HG03280 (cell line): ENCODE measurements around the gene SUMO1.
"Not testable (repeated sequence)": the region's sequence is repeated elsewhere in the genome, so short reads cannot be mapped to it uniquely, and the experiment has no call there.

Source experiments
- ATAC-seq: cut with Tn5 transposase; IDR thresholded peaks from one replicate; pipeline ENCODE4 v1.9.1; 2021; ENCODE audit warnings: mild to moderate bottlenecking, moderate library complexity; ENCODE audit not compliant: unreplicated experiment

The SUMO1 gene

DNA sequence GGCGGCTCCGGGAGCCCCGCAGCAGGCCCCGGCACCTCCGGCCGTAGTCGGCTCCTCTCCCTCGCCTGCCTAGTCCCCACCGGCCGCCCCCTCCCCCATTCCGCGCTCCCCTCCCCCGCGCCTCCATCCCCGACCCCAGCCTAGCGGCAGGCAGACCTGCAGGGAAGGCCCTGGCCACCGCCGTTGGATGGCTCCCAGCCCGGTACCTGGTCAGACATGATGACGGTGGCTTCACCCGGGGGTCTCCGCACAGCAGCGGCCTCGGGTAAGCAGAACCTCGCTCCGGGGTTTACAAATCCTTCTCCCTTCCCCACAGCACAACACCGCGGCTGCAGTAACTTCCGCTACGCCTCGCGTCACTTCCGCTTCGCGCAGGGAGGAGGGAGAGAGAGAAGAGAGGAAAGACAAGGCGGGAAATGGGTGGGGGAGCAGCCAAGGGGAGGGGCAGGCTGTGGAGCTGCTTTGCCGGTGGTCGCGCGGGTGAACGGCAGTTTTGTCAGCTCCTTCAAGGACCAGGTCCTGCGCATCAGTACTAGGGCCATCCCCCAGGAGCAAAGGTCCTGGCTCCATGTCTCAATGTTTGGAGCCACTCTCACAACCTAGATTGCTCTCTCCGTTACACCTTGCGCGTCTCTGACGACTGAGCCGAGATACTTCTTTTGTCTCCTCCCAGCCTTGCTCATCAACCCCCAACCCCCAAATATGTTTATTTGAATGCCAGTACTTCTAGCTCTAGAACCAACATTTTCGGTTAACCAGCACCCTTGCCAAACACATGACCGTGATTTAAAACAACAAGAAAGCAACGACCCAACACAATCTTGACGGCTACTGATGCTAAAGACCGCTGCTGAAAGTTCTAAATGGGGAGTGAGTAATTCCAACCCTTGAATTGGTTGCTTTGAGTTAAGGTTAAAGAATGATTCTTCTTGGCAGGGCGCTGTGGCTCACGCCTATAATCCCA, at the start of gene SUMO1:
TSS of gene SUMO1 (minus strand) at position 364 of the 964 bp plus-strand sequence. CDS start at position 218, 146 bp downstream.
- ATAC-seq, result peak; percentile 95

DNA sequence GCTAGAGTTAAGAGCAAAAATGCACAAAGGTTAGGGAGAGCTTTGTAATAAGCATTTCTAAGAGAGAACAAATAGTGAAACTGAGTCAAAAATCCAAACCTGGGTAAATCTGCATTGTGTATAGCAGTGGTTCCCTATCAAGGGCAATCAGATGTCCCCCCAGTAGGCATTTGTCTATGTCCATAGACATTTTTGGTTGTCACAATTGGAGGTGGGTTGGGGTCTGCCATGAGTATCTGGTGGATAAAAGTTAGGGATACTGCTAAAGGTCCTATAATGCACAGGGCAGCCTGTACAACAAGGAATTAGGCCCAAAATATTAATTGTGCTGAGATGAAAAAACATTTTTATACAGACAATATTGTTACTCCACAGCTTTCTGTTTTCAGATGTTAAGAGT, 48.2 kb upstream of the SUMO1 start:
- no peak for ATAC-seq

DNA sequence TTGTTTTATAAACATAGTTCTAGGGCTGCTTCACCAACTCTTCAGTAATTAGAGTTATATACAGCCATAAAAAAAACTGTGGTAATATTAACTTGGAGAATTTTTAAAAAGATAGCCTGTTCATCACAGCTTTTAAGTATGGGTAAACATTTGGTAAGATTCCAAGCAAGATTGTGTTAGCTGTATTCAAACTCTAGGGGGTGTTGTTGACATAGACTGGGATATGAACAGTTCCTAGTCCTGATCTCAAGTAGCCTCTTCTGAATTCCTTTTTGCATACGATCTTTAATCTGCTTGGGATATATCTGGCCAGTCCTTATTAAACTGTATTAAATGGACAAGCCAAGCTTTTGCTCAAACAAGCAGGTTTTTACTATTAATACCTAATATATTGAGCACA, 40.5 kb upstream of the SUMO1 start:
- ATAC-seq, result no peak

DNA sequence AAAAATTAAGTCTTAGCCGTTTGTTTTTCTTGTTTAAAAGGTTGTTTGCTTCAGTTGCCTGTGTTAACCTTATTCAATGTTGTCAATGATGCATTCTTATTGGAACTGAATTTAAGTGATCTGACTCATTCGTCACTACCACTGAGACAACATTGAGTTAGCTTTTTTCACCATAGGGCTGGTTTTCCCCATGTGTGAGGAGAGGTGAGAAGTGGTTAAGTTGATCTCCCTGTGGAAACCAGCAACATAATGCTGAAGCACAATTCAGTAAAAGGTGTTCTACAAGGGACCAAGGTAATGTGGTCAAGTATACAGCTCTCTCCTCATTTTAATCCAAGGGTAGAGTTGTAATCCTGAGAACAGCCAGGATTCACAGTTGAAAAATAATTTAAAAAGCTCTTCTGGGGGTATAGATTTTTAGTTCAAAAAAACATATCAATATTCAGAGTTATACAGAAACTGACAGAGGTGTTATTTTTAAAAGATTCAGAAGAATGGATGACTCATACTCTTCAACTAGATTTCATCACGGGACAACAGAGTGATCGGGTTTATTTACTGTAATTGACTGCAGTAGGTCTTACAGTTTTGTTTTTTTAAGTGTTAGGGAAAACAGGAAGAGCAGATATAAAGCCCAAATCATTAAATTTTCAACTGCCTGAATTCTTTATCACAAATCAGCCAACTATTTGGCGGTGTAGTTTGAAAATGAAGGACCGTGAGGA, 39.8 kb upstream of the SUMO1 start:
- ATAC-seq, result no peak

DNA sequence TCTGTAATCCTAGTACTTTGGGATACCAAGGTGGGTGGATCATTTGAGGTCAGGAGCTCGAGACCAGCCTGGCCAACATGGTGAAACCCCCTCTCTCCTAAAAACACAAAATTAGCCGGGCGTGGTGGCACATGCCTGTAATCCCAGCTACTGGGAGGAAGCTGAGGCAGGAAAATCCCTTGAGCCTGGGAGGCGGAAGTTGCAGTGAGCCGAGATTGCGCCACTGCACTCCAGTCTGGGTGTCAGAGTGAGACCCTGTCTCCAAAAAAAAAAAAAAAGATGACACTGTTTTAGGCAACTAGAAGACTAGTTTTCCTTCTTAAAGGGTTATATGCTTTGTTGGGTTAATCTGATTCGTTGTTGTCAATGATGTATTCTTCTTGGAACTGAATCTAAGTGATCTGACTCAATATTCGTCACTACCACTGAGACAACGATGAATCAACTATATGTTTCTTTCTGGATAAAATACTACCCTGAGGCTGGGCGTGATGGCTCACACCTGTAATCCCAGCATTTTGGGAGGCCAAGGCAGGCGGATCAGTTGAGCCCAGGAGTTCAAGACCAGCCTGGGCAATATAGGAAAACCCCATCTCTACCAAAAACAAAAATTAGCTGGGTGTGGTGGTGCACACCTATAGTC, 37.8 kb upstream of the SUMO1 start:
- not testable (repeated sequence) for ATAC-seq

DNA sequence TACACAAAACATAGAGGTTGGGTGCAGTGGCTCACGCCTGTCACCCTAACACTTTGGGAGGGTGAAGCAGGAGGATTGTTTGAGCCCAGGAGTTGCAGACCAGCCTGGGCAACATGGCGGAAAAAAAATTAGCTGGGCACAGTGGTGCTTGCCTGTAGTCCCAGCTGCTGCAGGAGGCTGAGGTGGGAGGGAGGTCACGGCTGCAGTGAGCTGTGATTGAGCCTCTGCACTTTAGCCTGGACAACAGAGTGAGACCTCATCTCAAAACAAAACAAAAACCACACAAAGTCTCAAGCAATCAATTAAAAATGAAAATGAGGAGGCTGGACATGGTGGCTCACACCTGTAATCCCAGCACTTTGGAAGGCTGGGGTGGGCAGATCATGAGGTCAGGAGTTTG, 32.1 kb upstream of the SUMO1 start:
- peak; percentile 17 for ATAC-seq

DNA sequence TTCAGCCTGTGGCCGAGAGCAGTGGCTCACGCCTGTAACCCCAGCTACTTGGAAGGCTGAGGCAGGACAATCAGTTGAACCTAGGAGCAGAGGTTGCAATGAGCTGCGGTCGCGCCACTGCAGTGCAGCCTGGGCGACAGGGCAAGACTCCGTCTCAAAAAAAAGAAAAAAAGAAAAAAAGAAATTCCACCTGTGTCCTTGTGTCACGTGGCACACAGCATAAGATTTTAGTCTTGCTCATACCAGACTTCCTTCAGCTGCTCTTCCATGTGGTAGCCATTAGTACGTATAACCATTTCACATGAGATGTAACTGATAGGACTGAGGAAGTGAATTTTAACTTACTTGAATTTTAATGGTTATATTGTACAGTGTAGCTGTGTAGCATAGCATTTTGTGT, 31.2 kb upstream of the SUMO1 start:
- no peak for ATAC-seq

DNA sequence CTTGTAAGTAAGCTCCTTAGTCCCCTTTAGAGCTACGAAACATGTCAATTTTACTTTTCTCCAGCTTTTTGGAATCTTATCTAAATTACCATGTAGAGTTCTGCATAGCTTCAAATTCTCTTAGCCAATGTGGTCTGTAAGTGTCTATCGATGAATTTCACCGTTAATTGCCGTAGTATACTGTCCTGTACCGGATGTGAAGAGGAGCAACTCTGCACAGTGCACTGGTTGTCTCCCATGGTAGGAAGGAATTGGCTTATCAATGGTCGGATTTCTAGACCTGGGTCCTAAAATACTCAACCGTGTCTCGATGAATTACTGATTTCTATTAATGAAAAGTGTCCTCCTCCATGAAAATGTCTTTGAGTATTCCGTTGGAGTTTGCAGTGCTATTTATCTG, 29.1 kb upstream of the SUMO1 start:
- no peak for ATAC-seq

DNA sequence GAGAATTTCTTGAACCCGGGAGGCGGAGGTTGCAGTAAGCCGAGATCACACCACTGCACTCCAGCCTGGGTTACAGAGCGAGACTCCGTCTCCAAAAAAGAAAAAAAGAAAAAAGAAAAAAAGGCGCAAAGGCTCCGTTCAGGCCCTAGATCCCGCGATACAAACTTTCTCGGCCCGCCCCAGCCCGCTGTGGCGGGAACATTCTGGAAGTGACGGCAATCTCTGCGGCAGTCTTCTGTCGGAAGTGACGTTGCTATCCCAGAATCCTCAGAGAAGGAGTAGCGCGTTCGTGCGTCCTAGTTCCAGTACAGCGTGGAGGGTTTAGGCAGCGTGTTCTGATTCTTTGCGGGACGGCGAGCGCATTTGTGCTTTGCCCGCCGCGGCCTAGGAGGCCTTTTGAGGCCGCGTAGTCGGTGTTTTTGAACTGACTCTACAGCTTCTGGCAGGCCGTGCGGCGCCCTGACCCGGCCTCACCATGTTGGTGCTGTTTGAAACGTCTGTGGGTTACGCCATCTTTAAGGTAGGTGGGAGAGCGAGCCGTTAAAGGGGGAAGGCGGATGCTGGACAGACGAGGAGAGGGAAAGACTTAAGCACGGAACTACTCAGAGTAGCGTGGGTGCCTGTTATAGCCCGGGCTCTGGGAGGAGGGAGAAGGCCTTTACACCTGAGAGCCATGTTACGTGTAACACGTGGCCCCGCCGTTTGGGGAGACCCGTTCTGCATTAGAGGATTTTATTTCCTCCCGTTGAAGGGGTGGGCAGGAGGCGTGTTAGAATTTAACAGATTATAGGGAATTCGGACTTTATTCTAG, 27.3 kb upstream of the SUMO1 start, which contains the start of gene NOP58:
TSS of gene NOP58 (plus strand) at position 297 of the 811 bp plus-strand sequence. CDS start at position 476, 179 bp downstream.
- ATAC-seq, result peak; percentile 88

DNA sequence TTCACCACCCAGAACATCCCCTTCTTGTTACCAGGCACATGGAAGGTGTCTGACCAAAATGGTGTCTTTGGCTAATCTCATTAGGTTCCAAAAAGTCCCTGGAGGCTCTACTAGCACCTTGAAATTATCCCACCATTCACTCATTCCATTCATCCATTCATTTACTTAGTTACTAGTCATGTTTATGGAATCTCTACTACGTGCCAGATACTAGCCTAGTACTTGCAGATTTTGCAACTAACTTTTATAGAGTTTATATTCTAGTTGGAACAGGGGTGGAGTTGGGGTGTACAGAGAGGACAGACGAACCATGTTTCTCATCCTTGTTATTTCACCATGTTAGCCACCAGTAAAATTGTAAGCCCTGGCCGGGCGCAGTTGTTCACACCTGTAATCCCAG, 23.1 kb upstream of the SUMO1 start:
- no peak for ATAC-seq

DNA sequence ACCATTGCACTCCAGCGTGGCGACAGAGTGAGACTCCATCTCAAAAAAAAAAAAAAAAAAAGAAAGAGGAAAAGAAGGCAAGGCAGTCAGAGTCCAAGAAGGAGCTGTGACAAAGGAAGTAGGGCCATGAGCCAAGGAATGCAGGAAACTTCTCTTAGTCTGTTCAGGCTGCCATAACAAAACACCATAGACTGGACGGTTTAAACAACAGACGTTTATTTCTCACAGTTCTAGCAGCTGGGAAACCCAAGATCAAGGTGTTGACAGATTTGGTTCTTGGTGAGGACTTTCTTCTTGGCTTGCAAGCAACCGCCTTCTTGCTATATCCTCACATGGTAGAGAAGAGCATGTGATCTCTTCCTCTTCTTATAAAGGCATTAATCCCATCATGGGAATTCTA, 13.1 kb upstream of the SUMO1 start:
- ATAC-seq, result no peak

DNA sequence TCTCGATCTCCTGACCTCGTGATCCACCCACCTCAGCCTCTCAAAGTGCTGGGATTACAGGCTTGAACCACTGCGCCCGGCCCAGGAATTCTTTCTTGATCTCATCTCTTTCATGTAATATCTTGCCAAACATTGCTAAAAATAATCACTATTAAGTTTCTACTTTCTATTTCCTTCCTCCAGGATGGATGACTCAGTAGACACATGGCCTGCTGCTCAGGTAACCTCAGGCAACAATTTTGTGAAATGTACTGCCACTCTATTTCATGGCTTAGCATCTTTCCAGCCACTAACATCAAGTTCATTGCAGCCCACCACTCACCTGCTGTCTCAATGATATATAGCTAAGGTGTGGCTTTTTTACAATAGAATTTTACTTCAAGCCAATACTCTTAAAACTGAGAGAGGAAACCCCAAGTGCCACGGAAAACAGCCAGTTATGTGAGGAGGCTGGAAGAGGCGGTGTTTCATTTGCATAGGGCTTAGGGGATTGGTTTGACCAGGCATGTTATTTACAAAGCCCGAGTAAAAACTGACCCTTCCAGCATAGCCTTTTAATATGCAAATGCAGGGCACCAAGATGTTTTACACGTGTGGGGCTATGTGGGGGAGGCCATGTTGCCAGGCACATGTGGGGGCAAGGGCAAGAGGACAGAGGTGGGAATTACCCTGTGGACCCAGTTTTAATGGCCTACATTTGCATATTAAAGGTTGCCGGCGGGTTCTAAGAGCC, 11.3 kb upstream of the SUMO1 start:
- no peak for ATAC-seq

DNA sequence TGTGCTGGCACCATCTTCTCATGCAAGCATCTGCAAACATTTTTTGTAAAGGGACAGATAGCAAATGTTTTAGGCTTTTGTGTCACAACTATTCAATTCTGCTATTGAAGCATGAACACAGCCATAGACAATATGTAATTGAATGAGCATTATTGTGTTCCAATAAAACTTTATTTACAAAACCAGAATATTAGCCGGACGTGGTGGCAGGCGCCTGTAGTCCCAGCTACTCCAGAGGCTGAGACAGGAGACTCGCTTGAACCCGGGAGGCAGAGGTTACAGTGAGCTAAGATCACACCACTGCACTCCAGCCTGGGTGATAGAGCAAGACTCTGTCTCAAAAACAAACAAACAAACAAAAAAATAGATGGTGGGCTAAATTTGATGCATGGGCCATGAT, 9.3 kb upstream of the SUMO1 start:
- not testable (repeated sequence) for ATAC-seq

DNA sequence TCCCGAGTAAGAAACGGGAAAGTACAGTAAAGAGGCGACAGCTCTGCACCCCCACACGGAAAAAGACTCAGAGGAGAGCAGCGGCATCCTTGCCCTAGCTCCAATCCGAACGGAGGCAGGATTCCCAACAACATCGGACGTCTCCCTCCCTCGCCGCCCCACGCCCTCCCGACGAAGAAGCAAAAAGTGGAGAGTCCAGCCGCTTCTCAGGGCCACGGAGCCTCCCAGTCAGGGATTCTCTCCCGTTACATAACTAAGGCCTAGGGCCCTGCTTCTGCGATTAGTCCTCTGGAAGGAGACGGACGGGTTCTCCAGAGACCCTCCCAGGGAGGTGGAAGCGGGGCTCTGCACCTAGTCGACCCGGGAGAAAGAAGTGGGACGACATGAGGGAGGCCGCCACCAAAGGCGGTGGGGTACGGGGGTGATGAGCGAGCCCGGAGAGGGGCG, 587 bp downstream of the SUMO1 start:
- ATAC-seq, result peak; percentile 34

DNA sequence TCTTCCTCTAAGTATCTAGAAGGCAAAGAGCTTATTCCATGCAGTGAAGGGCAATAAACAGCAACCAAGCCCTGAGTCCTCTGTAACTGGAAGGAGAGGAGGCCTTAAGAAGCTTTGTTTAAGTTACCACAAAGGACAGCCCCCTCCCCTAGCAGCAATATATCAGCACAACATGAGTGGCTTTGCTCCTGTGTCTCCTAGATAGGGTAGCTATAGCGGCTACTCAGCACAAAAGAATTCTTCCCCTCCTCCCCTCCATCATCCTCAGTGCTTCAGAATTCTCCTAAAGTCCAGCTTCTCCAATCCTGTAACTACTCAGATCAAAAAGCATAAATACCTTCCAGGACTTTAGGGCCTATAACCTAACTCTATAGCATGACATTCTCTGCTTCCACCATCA, 16.5 kb downstream of the SUMO1 start:
- no peak for ATAC-seq

DNA sequence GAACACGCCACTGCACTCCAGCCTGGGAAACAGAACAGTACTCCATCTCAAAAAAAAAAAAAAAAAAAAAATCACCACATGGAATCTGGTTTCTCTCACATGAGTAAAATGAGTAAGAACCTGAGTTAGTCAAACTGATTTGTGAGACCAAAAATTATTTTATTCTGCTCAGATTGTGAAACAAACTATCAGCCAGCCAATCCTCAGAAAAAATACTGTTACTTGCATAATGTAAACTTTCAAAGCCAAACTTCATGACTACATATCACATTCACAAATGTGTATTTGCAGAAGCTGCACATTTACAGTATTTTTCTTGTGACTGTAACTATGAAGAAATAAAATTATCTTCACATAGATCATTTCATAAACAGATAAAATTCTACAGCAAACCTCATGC, 23.2 kb downstream of the SUMO1 start:
- no peak for ATAC-seq

DNA sequence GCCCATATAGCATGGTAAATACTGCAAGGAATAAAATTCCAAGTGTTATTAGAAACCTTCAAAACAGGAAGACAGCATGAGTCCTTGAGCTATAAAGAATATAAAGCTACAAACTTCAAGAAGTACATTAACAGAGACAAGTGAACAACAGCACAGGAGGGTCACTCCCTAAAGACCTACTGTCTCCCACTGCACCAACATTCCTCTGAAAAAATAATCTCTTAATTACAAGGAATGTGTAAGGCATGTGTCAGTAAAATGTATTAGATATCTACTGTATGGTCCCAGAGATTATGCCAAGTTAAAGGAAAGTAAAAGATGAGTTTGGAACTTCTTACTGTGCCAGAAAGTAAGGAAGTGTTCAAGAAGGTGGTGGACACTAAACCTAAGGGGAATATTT, 29.9 kb downstream of the SUMO1 start:
- ATAC-seq, result no peak

DNA sequence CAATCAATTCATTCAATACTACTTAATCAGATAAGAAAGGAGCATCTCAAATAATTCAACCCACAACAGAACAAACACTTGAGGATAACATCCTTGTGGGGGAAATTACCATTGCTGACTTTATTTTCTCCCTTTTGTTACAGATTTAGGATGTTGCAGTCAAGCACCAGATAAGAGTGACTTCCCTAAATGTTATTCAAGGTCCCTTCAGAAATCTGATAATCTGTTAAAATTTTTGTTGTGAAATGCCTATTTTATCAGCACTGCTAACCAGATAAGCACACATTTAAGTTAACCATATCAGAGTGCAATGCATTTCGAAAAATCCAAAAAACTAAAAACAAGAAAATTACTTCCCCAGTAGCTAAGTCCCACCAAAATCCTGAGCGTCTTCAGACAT, 33.5 kb downstream of the SUMO1 start:
- no peak for ATAC-seq

DNA sequence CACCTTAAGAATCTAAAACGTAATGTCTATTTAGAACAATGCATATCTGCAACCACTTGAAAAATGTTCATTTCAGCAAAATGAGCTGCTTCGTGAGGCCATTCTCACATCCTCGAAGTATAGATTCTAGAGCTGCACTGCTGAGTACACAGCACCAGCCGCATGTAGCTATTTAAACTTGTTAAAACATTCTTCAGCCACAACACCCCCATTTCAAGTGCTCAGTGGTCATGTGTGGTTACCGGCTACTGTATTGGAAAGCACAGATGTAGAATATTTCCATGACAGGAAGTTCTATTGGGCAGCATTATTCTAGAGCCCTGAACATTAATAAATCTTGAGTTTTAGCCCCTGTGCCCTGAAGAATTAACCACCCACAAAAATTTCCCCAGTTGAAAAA, 35.0 kb downstream of the SUMO1 start:
- no peak for ATAC-seq
